Left forelimb (tissue), 1 donor: ENCODE measurements around the gene KLF2.

Experiments used
- DNase-seq: peaks from one replicate; pipeline ENCODE4 v3.0.0-alpha.2; 2018; ENCODE audit warnings: low spot score

The KLF2 gene

GRCh38 chr19:16364231-16364865, 39.7 kb downstream of the KLF2 start:
- no peak for DNase-seq

GRCh38 chr19:16365300-16365996, 40.8 kb downstream of the KLF2 start:
- no peak for DNase-seq

GRCh38 chr19:16366056-16366432, 41.4 kb downstream of the KLF2 start:
- no peak for DNase-seq

- DNase-seq: no peak
Observed at GRCh38 chr19:16366433-16367260, 42.0 kb downstream of the KLF2 start.

- DNase-seq: no peak
Observed at GRCh38 chr19:16367261-16367683, 42.6 kb downstream of the KLF2 start.

GRCh38 chr19:16368385-16369305, 44.0 kb downstream of the KLF2 start:
- no peak for DNase-seq

- DNase-seq: no peak
Observed at GRCh38 chr19:16369306-16369663, 44.7 kb downstream of the KLF2 start.

GRCh38 chr19:16369664-16370576, 45.3 kb downstream of the KLF2 start:
- no peak for DNase-seq

GRCh38 chr19:16370641-16371391, 46.2 kb downstream of the KLF2 start:
- DNase-seq: no peak

GRCh38 chr19:16371540-16371986, 46.9 kb downstream of the KLF2 start:
- DNase-seq: no peak

- DNase-seq: no peak
Observed at GRCh38 chr19:16372065-16372915, 47.7 kb downstream of the KLF2 start.

- DNase-seq: no peak
Observed at GRCh38 chr19:16373079-16373478, 48.5 kb downstream of the KLF2 start.

GRCh38 chr19:16373532-16373931, 48.9 kb downstream of the KLF2 start:
- DNase-seq: no peak

GRCh38 chr19:16373989-16374388, 49.4 kb downstream of the KLF2 start:
- DNase-seq: no peak

- DNase-seq: no peak
Observed at GRCh38 chr19:16374436-16374835, 49.8 kb downstream of the KLF2 start.

- DNase-seq: no peak
Observed at GRCh38 chr19:16375157-16375935, 50.7 kb downstream of the KLF2 start.

- no peak for DNase-seq
Observed at GRCh38 chr19:16375936-16376185, 51.2 kb downstream of the KLF2 start.

GRCh38 chr19:16376241-16376640, 51.6 kb downstream of the KLF2 start:
- DNase-seq: no peak

- no peak for DNase-seq
Observed at GRCh38 chr19:16376649-16377048, 52.0 kb downstream of the KLF2 start.
